HG03066 (cell line): ENCODE results near the gene PPP6R2.

ENCODE experiments used
- ATAC-seq: cut with Tn5 transposase; IDR thresholded peaks from one replicate; pipeline ENCODE4 v1.9.1; 2021; ENCODE audit warnings: low read depth; ENCODE audit not compliant: unreplicated experiment

Gene PPP6R2

GRCh38 chr22:50304528-50305392 lies 38.4 kb upstream of the PPP6R2 start:
- ATAC-seq, result no peak

GRCh38 chr22:50305393-50305922 lies 37.7 kb upstream of the PPP6R2 start:
- ATAC-seq, result no peak

GRCh38 chr22:50305923-50306566 lies 37.1 kb upstream of the PPP6R2 start:
- no peak for ATAC-seq

DNA sequence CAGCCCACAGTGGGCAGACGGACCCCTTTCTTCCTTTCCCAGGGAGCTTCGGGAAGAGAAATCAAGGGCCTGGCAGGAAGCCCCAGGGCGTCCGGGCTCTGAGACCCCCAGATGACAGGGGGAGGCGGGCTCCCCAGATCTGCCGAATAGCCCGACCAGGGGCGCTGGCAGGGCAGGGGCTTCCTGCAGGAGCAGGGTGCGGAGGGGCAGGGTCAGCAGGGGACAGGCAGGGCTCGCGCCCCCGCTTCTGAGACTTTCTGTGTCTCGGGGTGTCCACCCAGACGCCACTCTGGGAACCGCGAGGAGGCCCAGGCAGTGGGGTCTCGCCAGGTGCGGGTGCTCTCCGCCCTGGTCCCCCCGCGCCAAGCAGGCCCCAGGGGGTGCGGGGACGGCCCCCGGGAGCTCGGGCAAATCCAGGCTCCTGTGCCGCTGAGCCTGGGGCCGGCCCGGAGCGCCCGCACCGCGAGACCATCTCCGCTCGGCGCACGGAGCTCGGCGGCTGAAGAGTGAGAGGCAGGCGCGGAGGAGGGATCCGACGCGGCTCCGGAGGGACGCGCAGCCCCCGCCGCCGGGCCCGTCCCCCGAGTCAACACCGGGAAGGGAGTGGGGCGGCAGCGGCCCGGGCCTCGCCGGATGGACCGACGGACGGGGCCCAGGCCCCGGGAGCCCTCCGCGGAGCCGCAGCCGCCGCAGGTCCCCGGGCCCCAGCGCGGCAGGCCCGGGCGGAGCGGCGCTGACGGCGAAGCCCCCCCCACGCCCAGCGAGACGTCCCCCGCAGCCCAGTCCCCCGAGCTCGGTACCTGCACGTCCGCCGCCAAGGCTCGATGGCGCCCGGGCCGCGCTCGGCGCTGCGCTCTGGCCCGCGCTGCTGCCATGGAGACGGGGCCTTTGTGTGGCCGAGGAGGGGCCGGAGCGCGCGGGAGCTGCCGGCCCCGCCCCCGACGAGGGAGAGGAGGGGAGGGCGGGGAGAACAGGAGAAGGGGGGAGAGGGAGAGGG lies 36.1 kb upstream of the PPP6R2 start, which contains the start of gene PLXNB2:
PLXNB2 (minus strand) TSS at position 894 of the 997 bp plus-strand sequence. CDS start 17,062 bp downstream, outside the sequence.
- ATAC-seq, result no peak

- ATAC-seq, result no peak
Observed at GRCh38 chr22:50307890-50308596, 35.1 kb upstream of the PPP6R2 start.

DNA sequence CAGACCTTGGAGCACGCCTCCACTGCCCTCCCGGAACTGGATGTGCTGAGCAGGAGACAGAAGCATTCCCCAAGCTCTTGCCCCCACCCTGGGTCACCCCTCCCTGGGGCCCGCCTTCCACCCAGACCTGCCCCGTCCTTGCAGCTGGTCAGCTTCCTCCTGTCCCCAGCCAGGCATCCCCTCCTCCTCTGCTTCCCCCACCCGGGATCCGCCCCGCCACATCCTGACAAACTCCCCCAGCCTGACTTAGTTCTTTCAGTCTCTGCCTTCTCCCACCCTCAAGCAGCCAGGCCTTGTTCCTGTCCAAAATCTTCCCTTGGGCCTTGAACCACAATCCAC lies 34.6 kb upstream of the PPP6R2 start:
- ATAC-seq, result no peak

DNA sequence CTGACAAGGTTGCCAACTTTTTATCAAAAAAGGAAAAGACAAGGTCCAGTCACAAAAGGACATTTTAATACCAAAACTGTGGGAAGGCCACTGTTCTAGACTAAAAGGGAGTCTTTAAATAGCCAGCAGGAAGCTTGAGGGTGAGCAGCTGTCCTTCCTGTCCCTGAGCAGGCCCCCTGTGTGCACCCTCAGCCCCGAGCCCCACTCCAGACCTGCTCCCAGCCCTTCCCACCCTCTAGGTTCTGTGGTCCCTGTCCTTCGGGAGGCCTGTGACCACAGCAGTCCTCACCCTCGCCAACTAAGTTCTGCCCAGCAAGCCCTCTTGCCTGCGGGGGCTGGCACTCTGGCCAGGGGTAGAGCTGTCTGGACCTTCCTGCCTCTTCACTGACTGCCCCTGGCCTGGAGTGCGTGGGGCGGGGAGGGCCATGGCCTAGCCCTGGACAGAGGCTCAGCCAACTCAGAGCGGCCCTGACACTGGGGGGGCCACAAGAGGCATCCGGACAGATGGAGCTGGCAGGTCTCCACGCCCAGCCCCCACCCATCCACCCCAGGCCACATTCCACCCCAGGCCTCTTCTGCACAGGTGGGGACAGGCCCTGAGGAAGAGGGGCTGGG lies 34.0 kb upstream of the PPP6R2 start:
- ATAC-seq, result no peak

DNA sequence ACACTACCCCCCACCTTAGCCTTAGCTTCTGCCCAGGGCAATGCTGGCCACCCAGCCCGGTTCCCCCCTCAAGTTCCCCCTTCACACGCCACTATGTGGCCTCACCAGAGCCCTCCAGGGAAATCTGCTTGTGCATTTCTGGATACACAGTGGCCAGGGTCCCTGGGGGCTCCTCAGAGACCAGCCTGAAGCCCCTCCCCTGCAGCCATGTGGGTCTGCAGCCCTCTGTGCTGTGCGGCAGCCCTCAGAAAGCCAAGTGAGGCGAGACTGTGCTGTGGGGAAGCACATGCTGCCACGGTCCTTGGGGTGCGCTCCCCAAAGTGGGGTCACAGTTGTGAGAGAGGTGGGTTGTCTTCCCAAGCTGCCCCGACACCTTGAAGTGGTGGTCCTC lies 33.5 kb upstream of the PPP6R2 start:
- ATAC-seq, result no peak

GRCh38 chr22:50310031-50310722 lies 33.0 kb upstream of the PPP6R2 start:
- ATAC-seq, result no peak

DNA sequence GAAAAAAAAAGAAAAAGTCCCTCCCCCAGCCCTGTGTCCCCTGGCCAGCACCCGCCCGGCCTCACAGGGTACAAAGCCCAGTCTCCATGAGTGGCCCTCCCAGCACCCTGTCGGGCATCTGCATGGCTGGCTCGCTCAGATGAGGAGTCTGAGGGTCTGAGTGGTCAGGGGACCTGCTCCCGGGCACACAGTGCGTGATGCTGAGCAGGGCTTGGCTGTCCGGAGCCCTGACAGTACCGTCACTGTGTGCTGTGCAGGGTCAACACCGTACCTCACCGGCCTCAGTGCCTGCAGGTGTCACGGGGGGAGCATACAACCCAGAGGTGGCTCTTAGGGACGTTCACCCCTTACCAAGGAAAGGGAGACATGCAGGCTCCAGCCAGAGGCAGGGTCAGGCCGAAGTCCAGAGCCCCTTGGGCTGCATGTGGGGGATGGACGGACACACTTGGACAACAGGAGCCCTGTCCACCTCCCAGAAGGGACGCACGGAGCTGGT lies 32.1 kb upstream of the PPP6R2 start:
- no peak for ATAC-seq

DNA sequence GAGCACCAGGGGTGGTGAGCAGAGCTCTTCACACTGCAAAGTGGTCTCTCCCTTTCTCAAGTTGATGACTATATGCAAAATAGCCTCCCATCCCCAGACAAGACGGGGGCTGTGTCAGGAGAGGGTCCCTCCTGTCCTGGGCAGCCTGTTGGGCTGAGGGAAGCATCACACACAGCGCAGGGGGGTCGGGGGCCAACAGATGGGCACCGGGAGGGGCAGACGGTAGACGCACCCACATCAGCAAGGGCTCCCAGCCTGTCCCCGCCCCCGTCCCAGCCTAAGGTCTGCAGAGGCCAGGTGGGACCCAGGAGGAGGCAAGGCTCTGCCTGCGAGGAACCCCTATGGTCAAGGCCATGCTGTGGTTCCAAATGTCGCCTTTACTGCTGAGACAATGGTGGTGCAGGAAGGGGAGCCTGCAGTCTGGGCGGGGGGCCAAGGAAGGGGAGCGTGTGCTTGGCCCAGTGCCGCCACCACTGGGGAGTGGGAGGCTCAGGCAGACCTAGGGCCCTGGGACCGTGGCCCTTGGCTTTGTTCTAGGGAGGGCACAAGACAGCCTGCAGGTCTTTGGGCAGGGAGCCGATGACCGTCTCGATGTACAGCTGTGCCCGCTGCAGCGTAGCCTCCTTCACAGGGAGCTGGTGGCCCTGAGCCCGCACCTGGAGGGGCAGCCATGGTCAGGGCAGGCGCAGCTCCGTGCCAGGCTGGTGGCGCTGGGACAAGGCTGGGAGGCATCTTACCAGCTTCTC lies 31.3 kb upstream of the PPP6R2 start:
- ATAC-seq, result no peak

- ATAC-seq, result no peak
Observed at GRCh38 chr22:50312371-50312770, 30.8 kb upstream of the PPP6R2 start.

- no peak for ATAC-seq
Observed at GRCh38 chr22:50313021-50313420, 30.1 kb upstream of the PPP6R2 start.

DNA sequence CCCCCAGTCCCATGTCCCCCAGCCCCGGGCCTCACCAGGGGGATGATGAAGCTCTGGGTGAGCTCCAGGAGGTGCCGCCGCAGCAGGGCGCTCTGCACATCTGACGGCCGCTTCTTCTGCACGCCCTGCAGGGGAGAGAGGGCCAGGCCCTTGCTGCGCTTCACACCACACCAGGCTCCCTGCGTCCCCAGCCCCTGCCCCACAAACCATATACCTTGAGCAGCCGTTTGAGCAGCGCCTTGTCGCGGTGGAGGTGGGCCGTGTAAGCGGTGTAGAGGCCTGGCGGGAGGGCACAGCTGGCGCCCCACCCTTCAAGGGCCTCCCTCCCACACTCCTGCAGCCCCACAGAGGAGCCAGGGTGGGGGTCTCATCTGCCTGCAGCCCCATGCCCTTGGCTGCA lies 29.5 kb upstream of the PPP6R2 start:
- no peak for ATAC-seq

GRCh38 chr22:50314081-50314454 lies 29.1 kb upstream of the PPP6R2 start:
- ATAC-seq, result no peak

DNA sequence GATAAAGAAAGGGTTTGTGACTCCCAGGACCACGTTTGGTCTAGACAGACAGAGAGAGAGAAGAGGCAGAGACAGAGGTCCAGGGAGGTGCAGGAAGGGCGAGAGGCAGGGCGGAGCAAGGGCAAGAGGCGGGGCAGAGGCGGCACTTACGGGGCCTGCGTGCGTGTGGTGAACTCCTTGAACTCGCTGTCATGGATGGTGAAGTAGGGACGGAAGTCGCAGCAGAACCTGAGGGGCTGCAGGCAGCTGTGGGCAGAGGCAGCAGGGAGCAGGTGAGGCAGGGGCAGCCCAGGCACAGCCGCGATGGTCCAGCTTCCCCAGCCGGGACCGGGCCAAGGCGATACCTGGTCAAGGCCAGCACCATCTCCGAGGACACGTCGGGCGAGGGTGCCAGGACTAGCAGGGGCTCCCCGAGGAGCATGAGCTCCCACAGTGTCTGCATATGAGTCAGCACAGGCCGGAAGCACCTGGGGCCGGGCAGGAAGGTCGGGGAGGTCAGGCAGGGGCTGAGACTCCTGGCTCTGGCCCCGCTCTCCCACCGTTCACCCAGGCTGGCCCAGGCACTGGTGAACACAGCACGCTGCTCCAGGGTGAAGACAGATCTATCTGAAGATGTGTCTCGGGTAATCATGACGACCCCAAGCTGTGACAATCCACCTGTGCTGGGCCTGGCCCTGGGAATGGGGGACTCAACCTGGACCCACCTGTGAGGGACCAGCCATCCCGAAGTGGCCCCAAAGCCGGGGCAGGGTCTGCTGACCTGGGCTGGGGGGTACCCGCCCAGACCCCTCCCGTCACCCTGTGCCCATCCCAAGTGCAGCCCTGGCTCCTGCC lies 28.5 kb upstream of the PPP6R2 start:
- ATAC-seq, result peak; percentile 85
